Measurements from ENCODE around the gene KIAA0825.
"Not testable (repeated sequence)": the region's sequence is repeated elsewhere in the genome, so short reads cannot be mapped to it uniquely, and the experiment has no call there.

Gene KIAA0825

DNA sequence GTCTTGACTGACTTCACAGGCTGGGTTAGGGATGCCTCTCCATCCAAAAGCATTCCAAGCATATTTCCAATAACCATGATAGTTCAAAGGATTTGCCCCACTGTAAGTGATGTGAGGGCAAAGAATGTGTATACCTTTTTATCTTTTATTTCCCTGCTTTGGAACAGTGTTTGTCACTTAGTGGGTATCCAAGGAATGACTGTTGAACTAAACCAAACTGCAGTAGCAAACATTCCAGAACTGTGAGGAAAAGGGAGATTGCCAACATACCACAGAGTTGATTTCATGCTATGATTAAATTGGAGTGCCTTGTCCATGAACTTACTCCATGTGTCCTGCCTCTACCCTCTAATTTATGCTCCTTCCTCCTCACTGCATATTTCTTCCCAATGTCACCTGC is 400.0 kb downstream of the KIAA0825 start:
- no peak for DNase-seq

DNA sequence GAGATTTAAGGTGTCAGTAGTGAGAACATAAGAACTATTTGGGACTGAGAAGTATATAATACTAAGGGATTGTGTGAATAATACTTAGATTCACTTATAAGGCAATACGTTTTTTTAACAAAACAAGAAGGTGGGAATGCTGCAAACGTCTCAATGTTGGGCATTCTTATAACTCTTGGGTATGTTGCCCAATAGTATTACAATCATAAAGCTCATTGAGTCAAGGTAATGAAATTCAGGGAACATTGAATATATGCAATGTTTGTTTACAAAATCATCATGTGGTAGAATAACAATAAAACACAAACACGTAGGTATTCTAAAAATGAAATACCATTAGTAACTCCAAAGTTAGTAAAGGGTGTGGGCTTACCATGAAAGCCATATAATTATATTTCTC is 400.7 kb downstream of the KIAA0825 start:
- DNase-seq: no peak

DNA sequence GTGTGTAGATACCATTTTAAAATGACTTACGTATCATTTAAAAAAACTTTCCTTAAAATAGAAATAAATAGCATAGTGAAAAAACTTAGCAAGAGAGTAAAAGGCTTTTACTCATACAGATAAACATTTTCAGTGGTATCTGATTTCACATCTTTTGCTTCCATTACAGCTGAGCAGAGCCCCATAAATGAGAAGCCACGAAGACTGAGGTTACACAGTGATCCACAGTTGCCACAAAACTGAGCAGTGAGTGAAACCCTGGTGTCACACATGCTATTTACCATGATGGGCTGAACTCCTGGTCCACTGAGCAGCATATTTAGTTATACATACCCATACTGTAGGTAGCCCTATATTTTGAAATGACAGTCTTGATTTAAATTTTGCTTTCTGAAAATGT is 401.2 kb downstream of the KIAA0825 start:
- DNase-seq: no peak

DNA sequence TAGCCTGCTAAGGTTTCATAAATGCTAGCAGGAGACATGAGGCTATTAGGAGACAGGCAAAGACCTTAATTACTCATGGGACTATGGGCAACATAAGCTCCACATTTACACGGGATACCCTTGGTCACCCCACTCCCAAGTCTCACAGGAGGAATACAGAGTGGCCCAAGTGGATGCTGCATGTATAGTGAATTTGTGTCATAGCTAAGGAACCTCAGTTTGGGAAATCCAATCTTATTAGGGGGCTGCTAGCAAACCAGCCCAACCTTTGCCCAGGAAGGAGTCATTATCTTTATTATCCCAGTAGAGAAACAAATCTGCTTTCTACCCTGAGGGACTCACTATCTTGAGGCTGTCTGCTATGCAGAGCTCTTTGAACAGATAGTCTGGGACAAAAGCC is 405.9 kb downstream of the KIAA0825 start:
- DNase-seq: no peak

DNA sequence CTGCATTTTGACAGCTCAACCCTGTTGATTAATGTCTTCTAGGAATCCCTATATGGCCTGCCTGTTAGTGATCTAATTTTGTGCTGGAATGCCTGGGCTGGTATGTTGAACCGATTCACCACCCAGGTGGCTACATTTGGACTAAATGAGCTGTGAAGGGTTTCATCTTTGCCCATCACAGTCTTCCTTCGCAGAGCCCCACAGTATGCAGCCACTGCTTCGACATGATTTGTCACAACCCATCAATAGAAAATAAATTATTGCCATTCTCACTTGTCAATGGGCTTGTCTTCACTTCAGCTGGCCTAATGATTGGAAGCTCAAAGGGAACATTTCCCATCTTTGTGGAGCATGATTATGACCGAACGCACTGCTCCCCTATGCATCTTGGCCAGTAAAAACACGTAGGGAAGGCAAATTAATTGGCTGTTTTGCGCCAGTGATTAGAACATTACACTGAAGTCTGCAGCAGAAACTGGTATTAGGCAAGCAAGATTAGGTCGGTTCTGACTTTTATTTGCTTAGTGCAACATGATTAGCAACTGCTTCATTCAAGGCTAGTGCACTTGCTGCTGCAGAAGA is 408.5 kb downstream of the KIAA0825 start:
- no peak for DNase-seq

DNA sequence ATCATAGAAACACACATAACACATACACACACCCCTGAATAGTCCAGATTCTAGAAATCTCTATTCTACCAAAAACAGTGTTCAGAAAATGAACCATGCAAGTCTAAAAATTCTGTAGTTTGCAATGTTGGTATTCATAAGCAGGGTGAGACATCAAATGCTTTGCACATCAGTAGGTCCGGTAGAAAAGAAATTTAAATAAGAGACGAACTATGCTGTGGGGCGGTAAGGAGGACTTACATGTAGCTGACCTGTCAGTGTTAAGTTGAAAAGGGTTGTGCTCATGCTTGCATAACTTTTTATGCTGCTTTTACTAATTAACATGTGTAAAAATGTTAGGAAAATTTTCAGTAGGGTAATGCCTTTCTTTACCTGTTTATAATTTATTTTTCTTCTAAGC is 409.1 kb downstream of the KIAA0825 start:
- DNase-seq: no peak

DNA sequence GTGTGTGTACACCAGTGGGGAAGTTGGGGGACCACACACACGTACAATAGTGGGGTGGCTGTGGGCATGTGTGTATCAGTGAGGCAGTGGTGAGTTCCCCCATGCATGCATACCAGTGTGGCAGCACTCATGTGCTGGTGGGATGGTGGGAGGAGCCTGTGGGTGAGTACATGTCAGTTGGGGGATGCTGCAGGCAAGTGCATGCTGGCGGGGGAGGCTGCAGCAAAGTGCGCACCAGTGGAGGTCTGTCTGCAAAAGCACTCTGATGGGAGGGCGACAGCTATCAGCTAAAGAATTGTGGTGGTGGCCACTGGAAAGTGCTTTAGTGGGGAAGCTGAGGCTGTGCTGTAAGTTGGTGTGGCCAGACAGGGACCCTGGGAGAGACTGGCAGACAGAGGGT is 418.8 kb downstream of the KIAA0825 start:
- no peak for DNase-seq

DNA sequence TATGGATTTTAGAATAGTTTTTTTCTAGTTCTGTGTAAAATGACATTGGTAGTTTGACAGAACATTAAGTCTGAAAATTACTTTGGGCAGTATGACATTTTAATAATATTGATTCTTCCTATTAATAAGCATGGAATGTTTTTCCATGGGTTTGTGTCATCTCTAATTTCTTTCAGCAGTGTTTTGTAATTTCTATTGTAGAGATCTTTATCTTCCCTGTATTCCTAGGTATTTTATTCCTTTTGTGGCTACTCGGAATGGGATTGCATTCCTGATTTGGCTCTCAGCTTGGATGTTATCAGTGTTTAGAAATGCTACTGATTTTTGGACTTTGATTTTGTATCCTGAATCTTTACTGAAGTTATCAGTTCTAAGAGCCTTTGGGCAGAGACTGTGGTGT is 420.4 kb downstream of the KIAA0825 start:
- no peak for DNase-seq

DNA sequence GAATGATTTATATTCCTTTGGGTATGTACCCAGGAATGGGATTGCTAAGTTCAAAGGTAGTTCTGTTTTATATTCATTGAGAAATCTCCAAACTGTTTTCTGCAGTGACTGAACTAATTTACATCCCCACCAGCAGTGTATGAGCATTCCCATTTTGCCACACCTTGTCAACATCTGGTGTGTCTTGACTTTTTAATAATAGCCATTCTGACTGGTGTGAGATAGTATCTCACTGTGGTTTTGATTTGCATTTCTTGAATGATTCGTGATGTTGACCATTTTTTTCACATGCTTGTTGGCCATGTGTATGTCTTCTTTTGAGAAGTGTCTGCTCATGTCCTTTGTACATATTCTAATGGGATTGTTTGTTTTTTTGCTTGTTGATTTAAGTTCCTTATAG is 421.5 kb downstream of the KIAA0825 start:
- no peak for DNase-seq

DNA sequence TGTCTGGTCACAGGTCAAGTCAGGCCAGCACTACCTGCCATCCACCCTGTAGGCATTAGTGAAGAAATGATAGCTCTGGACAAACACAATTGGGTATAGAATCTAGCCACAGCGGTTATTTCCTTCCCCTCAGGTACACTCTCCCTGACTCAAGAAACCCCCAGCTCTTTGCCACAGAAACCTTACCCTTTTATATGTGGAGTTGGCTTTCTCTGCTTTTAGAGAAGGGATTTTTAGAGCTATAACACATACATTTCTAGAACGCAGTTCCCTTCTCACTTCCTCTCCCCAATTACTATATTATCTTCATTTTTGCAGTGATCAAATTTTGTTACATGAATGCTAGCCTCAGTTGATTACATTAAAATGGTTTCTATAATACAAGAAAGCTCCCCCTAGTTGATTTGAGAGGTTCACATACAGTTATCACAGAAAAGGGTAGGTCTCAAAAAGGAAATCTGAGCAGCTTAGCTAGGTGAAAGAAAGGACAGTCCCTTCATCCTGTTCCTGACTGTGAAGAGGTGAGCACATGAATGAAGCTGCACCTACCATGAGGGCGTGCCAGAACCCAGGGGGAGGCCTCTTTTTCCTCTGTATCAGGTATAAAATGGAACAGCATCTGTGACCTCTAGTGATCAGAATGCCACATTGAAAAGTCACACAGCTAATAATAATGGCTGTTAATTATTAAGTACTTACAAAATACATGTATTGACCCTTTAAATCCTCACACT is 425.6 kb downstream of the KIAA0825 start:
- DNase-seq: no peak

DNA sequence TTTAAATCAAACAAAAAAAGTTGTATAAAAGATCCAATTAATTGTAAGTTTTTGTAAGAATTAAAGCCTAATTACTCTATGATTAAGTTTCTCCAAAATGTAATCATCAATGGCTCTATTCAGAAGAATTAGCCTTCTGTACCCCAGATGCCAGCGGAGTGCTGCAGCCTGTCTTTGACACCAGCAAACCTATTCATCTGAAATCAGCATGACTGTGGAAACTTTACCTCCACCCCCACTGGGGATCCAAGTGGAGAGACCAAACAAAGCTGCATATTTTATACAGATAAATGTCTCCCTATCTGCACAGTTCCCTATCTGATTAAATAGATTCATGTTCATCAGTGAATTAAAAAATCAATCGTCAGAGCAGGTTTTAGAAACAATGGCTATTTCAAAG is 426.8 kb downstream of the KIAA0825 start:
- no peak for DNase-seq

DNA sequence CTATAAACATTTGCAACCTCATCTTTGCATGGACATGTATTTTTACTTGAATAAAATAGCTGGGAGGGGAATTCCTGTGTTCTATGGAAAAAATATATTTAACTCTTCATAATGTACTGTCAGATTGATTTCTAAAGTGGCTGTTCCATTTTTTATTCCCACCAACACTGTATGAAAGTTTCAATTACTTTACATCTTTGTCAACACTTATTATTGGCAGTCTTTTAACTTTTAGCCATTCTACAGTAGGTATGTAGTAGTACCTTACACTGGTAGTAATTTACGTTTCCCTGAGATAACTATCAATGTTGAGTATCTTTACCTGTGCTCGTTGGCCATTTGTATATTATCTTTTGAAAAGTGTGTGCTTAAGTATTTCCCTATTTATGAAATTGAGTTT is 429.7 kb downstream of the KIAA0825 start:
- no peak for DNase-seq

DNA sequence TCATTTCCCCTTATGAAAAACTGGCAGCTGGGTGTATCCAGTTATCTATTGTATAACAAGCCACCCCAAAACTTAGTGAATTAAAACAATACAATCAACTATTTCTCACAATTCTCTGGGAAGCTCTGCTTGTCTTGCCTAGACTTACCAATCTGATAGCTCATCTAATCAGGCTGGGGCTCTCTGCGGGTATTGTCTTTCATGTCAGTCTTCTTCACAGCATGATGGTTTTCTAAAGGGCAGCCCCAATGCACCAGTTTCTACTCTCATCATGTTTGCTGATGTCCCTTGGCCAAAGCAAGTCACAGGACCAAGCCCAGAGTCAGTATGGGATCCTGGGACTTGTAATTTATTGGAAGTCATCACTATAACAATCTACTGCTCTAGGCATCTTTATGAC is 433.5 kb downstream of the KIAA0825 start:
- no peak for DNase-seq

DNA sequence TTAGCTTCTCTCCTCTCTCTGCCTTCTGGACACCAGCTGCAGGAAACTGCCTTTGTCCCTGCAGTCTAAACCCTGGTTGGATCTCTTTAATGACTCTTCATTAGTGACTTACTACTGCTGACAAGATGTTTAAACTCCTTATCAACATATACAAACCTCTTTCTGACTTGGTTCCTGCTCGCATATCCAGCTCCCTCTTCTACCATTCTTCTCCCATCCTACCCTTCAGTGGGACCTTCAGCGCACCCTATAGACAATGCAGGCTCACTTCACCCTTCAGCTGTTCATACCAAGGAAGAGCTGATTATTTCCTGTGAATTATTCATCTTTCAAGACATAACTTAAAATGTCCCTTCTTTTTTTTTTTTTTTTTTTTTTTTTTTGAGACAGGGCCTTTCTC is 436.5 kb downstream of the KIAA0825 start:
- DNase-seq: no peak

DNA sequence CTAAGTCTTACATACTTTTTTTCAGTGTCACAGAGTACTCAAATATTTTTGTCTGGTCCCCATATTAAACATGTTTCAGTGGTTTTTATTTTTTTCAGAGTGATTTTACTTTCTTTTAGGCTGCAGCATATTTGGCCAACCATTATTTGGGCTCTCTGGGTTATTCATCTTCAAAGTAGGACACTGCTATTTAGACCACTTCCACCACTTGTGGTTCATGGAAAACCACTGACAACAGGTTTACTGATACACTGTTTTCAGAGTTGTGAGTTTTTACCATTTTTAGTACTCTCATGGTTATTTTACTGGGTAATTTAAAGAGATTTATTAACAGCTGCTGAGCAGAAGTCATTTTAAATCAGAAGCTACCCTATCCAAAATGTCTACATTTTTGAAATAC is 437.6 kb downstream of the KIAA0825 start:
- no peak for DNase-seq

DNA sequence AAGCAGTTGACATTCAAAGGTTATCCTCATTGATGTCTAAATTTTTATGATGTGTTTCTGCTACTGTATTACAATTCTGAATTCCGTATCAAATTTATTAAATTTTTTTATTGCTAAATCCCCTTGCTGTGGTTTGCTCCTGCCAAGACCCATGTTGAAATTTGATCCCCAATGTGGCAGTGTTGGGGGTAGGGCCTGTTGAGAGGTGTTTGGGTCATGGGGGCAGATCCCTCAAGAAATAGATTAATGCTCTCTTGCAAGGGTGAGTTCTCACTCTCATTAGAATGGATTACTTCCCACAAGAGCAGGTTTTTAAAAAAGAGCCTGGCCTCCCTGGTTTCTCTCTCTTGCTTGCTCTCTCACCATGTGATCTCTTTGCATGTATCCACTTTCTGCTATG is 442.5 kb downstream of the KIAA0825 start:
- no peak for DNase-seq

DNA sequence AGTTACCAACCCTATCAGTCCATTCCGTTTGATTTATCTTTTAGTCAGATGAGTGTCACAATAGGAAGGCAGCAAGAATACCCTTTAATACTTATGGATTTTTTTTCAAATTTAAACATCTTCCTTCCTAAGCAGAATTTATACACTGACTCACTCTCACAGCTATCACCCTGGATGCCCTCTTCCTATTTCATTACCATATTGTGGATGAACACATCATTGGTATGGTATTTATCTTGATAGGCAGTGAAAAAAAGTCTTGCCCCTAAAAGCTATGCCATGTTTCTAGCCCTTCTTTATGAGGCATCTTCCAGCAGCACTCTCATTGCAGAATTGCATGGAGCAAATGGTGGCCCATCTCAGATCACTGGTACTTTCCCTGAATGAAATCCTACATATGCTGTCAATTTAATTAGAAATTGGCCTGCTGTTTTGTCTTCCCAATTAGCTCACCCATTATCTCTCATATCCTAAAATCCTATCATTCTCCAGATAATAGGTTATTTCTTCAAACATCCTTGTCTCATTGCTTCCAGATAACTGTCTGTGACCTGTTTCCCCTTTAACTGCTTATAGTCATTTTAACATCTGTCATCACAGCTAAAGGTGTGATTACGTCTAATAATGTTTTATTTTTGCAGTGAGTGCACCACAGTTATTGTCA is 443.5 kb downstream of the KIAA0825 start:
- DNase-seq: no peak

DNA sequence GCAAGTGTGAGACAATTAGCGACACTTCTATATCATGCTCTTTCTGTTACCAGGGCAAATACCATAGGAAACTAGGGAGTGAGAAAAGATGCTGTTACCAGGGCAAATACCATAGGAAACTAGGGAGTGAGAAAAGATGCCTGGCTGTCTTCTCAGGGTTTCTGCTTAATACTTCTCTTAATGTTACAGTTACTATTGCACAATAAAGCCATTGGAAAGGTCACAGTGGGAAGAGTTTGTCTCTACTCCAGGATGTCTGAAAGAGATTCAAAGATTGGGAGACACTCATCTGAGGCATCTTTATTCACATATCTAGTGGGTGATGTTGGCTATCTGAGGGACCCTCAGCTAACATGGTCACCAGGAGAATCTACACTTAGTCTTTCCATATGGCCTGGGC is 445.3 kb downstream of the KIAA0825 start:
- no peak for DNase-seq

DNA sequence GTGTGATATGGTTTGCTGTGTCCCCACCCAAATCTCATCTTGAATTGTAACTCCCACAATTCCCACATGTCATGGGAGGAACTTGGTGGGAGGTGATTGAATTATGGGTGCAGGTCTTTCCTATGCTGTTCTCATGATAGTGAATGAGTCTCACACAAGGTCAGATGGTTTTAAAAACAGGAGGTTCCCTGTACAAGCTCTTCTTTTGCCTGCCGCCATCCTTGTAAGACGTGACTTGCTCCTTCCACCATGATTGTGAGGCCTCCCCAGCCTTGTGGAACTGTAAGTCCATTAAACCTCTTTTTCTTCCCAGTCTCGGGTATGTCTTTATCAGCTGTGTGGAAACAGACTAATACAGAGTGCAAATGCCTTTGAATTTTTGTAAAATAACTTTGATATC is 447.3 kb downstream of the KIAA0825 start:
- DNase-seq: not testable (repeated sequence)

DNA sequence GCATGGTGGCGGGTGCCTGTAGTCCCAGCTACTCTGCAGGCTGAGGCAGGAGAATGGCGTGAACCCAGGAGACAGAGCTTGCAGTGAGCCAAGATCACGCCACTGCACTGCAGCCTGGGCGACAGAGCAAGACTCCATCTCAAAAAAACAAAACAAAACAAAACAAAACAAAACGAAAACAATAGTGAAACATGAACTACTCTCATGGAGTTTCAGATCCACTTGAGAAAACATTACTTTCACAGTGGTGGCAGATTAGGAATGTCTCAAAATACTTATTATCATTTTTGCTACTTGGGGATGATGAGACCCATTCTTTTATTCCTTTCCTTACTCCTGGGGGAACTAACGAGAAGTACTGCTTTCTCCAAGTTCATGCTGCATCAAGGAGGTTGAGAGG is 448.2 kb downstream of the KIAA0825 start:
- DNase-seq: not testable (repeated sequence)

DNA sequence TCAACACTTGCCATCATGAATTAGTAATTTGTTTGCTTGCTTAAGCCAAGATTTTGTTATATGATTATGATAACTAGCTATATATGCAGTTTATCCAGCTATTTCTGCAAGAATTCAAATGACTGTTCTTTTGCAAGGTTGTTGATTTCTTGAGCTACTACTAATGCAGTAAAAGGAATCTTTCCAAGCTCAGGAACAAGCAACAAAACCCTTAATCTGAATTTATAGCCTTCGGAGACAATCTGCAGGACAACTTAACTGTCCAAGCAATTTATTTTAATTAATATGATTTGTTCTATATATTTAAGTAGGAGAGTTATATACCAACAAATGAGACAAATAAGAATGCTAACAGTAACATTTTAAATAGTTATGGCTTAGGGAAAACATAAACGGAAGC is 450.3 kb downstream of the KIAA0825 start:
- no peak for DNase-seq

DNA sequence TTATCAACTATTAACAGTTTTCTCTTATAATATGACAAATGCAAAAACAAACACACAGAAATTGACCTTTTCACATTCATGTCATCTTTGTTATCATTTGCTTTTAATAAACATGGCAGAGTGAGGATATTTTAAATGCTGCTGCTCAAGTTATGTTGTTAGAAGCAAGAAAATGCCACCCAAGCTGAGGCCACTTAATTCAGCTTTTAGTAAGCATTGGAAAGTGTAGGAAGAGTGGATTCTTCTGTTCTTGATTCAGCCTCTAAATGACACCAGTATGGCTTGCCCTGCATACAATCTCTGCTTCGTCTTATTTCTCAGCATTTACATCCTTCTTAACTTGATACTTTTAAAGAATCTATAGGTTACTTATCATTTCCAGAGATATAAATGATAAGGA is 456.6 kb downstream of the KIAA0825 start:
- no peak for DNase-seq

DNA sequence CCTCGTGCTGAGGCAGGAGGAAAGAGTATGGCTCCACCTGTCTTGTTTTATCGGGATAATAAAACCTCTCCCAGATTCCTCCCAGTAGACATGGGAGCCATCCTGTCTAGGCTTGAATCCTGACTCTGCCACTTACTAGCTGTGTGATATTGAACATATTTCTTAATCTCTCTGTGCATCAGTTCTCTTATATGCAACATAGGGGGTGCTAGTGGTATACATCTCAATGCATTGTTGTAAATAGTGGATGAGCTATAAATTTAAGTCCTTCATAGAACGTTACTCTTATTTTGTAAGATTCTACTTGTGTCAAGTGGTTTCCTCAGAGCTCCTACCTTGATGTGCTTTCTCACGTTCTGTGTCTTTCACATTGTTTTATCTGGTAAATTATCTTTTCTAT is 459.3 kb downstream of the KIAA0825 start:
- no peak for DNase-seq

DNA sequence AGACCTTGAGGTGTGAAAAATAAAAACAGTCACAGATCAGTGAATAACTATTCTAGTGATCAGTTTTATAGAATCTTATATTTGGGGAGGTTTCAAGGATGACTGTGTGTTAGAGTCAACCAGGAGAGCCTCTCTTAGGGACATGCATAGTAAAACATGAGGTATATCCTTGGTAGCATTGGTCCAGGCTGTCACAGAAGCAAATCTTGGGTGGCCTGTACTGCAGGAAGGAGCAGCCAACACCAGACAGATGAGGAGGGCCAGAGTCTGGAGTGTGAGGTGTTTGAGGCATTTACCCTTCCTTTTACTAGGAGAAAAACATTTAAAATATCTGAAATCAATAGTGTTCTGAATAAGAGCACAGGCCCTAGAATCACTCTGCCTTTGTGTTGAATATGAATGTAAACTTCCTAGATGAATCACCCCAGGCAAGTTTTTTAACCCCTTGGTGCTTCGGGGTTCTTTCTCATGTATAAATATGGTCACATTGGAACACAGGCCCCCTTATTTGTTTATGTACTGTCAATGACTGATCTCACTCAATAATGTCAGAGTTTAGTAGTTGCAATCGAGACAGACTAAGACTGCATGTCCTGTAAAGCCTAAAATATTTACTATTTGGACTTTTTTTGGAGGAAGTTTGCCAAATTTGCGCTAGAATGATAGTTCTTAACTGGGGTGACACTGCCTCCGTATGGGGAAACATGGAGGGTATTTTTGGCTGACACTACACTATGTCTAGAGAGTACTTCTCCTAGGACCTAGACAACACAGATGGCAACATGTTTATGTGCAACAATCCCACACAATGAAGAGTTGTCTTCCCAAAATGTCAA is 460.5 kb downstream of the KIAA0825 start:
- no peak for DNase-seq
